H1 (cell line): ENCODE measurements around the gene SCN3A. TPM values are rescaled to one million over a fixed set of nuclear protein-coding genes. Genes with fewer than 3 reads are reported as not detected.

Source experiments
- TAF1 ChIP-seq: IDR thresholded peaks from 2 replicates; pipeline ENCODE4 v1.6.1; 2011; ENCODE audit warnings: mild to moderate bottlenecking, low read depth, low read length
- polyA plus RNA-seq, 7 experiments: library from polyadenylated mRNA; depleted of rRNA in 3 of 7; stranded (reverse) in 5 of 7; unstranded in 2 of 7; fragments of >200 nt in 5 of 7; fragments of 200-250 nt in 2 of 7; gene quantifications; 1 replicate in 5 of 7; 2 replicates in 1 of 7; 4 replicates in 1 of 7; pipeline versions ENCODE4 v1.2.1 to v1.2.3, GENCODE V29; 2011 to 2013; ENCODE audit warnings: missing spikeins in 2 of 7, mixed read lengths in 2 of 7
- total RNA-seq: library from RNA; stranded (reverse); fragmentation: NEBNext Ultra II Directional; extraction: Animal tissue kit (Norgen Biotek cat#: 25700); gene quantifications from 2 replicates; pipeline ENCODE4 v1.2.1, GENCODE V29; 2021

Gene SCN3A
- total and polyA plus RNA-seq, 2 of the 8 experiments (the other 6 are each of a cell fraction or from before 2014, with no cell fraction given) = 0.02 TPM; not detected in 1

GRCh38 chr2:165227571-165227970, 23.7 kb upstream of the SCN3A start (continued):
- no peak for TF ChIP-seq TAF1
